ENCODE measurements around the gene PEX5L.

Gene PEX5L

GRCh38 chr3:179768080-179768479 is 268.7 kb downstream of the PEX5L start:
- peak; percentile 89 for DNase-seq

GRCh38 chr3:179766416-179767133 is 270.2 kb downstream of the PEX5L start:
- DNase-seq, result no peak

- DNase-seq, result peak; percentile 47
These were observed 271.3 kb downstream of the PEX5L start for GRCh38 chr3:179765396-179765795.

- DNase-seq, result no peak
These were observed 275.8 kb downstream of the PEX5L start for GRCh38 chr3:179760944-179761343.

DNA sequence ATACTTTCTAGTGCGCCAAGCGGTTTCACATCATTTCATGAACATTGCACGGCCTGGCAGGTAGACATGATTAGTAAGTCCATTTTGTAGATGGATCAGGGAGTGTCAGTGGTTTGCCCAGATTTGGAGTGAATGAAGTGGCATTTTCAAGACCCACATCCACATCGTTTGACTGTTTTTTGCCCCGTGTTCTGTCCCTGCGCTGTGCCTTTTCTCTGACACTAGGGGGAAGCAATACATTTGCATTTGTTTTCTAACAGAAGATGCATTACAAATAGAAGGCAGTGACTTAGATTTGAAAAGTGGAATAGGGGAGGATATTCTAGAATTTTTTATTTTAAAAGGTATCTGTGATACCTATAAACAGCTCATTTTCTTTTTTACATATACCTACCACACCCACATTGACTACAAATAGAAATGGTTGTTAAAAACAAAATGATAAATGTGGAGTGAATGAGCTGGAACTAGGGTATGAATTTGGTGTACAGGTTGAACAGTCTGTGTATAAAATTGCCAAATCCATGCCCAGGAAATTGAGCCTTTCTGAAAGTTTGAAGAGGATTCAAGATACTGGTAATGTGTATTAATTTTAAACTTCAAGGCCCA is 285.9 kb downstream of the PEX5L start:
- DNase-seq, result peak; percentile 17

DNA sequence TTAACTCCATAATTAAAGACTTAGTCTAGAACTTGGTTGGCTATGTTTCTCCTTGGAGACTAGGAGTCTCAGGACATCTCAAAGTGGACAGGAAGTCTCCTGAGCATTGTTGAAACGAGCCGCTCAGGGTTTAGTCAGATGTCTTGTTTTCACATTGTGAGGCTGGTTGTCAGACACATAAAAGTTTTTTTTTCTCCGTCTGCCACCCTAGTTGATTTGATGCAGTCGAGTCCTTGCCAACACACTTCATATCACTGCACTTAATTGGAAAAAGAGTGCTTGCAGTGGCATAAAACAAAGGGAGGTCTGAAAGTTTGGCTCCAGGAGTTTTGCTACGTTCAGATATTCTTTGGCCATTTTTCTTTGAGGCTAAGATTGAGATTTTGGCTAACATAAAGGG is 291.0 kb downstream of the PEX5L start:
- no peak for DNase-seq

- no peak for DNase-seq
These were observed 291.7 kb downstream of the PEX5L start for GRCh38 chr3:179745079-179745478.

Data from eye (tissue), 1 donor.